Common myeloid progenitor, CD34-positive (primary cell): ENCODE results near the gene IDH1.

Experiments
- CTCF ChIA-PET: fragments of 350-600 bp; sonication (Branson Sonifier 250); formaldehyde crosslinking; loops from one replicate; lab custom pipeline; 2021; ENCODE audit warnings: antibody characterized with exemption; lab: Charles Lee
- POLR2A ChIA-PET: fragments of 350-600 bp; sonication (Branson Sonifier 250); formaldehyde crosslinking; loops from one replicate; lab custom pipeline; 2021; ENCODE audit warnings: antibody characterized with exemption; lab: Charles Lee
- DNase-seq, 3 donors: peaks; one replicate each; pipeline versions ENCODE4 v3.0.0 to v3.0.0-alpha.2; 2013
- H3K27ac ChIP-seq, 2 experiments: 1 replicate in 1 of 2; 2 replicates in 1 of 2; pipeline ENCODE4 v1.7.0; 2013; ENCODE audit warnings: inconsistent platforms in 2 of 2, low read length in 2 of 2, mild to moderate bottlenecking in 2 of 2, low read depth in 1 of 2, moderate library complexity in 1 of 2; ENCODE audit not compliant: severe bottlenecking in 2 of 2, insufficient read depth in 1 of 2, poor library complexity in 1 of 2
- H3K27me3 ChIP-seq, 5 experiments: replicated peaks in 2 of 5; 1 replicate in 3 of 5; 2 replicates in 2 of 5; pipeline versions ENCODE4 v1.6.1 to v1.7.0; 2013; ENCODE audit warnings: low read length in 4 of 5, mild to moderate bottlenecking in 2 of 5, moderate library complexity in 2 of 5, inconsistent platforms in 1 of 5; ENCODE audit not compliant: insufficient read depth in 5 of 5, control insufficient read depth in 4 of 5
- H3K36me3 ChIP-seq, 4 experiments: 1 replicate in 2 of 4; 2 replicates in 2 of 4; pipeline versions ENCODE4 v1.6.1 to v1.7.0; 2013; ENCODE audit warnings: low read length in 3 of 4, control low read depth in 1 of 4, mild to moderate bottlenecking in 1 of 4; ENCODE audit not compliant: control insufficient read depth in 4 of 4, insufficient read depth in 4 of 4
- H3K4me1 ChIP-seq, 4 experiments: 1 replicate in 3 of 4; 2 replicates in 1 of 4; pipeline versions ENCODE4 v1.6.1 to v1.7.1; 2013; ENCODE audit warnings: low read length in 3 of 4, mild to moderate bottlenecking in 3 of 4, control low read depth in 1 of 4, inconsistent platforms in 1 of 4, moderate library complexity in 1 of 4; ENCODE audit not compliant: control insufficient read depth in 4 of 4, insufficient read depth in 4 of 4; ENCODE audit errors: control extremely low read depth in 1 of 4
- H3K4me3 ChIP-seq, 7 experiments: 1 replicate in 4 of 7; 2 replicates in 3 of 7; pipeline versions ENCODE4 v1.5.1 to v1.7.0; 2013; ENCODE audit warnings: mild to moderate bottlenecking in 7 of 7, low read length in 6 of 7, moderate library complexity in 6 of 7, inconsistent platforms in 2 of 7, low read depth in 2 of 7, control low read depth in 1 of 7; ENCODE audit not compliant: insufficient read depth in 4 of 7, control insufficient read depth in 1 of 7; ENCODE audit errors: extremely low read depth in 1 of 7
- H3K9me3 ChIP-seq, 5 experiments: 1 replicate in 4 of 5; 2 replicates in 1 of 5; pipeline versions ENCODE4 v1.6.1 to v1.7.1; 2013; ENCODE audit warnings: low read length in 4 of 5, mild to moderate bottlenecking in 2 of 5, inconsistent platforms in 1 of 5, low read depth in 1 of 5, moderate library complexity in 1 of 5; ENCODE audit not compliant: control insufficient read depth in 4 of 5, insufficient read depth in 2 of 5; ENCODE audit errors: control extremely low read depth in 1 of 5
- WGBS: methylation state at CpG from one replicate; pipeline ENCODE4 v1.1.5; 2013; ENCODE audit not compliant: insufficient coverage; 5-methylcytosine and 5-hydroxymethylcytosine counted together

The IDH1 gene

DNA sequence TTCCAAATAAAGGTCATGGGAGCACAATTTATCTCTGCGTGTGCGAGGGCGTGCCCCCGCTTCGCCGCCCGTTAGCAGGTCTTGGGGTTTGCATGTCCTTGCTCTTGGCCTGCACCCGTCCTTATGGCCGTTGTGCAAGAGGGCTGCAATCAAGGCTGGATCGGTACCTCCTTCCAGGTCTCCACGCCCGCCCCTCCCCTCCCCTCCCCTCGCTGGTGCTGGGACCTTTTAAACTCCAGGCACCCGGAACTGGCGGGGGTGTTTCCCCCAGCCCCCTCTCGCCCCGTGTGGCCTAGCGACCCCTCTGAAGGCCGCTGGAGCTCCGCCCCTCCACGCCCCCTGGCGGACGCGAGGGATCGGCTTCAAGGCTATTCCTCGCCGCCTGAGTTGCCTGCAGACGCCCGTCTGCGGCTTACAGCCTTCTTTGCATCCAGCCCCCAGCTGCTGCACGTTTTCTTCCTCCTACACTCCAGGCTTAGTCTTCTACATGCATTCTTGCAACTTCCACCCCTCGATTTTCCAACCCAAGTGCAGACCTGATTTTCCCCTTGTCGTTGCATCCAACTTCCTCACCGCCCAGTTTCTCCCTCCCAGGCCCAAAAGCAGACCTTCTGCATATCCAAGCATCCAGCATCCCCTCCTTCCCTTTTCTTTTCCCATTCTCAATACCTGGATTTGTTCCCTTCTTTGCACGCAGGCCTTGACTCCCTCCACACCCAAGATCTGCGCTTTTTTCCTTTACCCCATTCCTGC lies 577 bp downstream of the IDH1 start:
- Histone ChIP-seq H3K4me3 (peak overlapping the region; percentile 75 to 99 (median 91)), H3K4me1 (peaks cover 34 to 55% (median 45%) of the 10 kb centered on the region in 4 experiments), H3K36me3 (peaks cover 2 to 42% (median 4%) of the 10 kb centered on the region in 4 experiments), H3K27ac (peak overlapping the region in 1 of 2 experiments; percentile 79), H3K9me3 (peaks cover 0 to 2% (median 0%) of the 10 kb centered on the region in 5 experiments), H3K27me3 (no peaks in the 10 kb centered on the region)
- DNase-seq, result peak; percentile 87 to 94 (median 94)
- ChIA-PET CTCF (interaction anchor here (0.5 to 9.0 kb wide), 11 partner anchors 12 to 334 kb away, joined by 3 to 100 read pairs (median 7); partner anchors contain the start of gene PIKFYVE), POLR2A (interaction anchor here (0.5 to 2.0 kb wide), 5 partner anchors 11 to 153 kb away, joined by 3 to 7 read pairs (median 4); partner anchors contain the start of gene PIKFYVE)
- WGBS, result under 1% methylated on average over 30 of the region's 36 CpGs

DNA sequence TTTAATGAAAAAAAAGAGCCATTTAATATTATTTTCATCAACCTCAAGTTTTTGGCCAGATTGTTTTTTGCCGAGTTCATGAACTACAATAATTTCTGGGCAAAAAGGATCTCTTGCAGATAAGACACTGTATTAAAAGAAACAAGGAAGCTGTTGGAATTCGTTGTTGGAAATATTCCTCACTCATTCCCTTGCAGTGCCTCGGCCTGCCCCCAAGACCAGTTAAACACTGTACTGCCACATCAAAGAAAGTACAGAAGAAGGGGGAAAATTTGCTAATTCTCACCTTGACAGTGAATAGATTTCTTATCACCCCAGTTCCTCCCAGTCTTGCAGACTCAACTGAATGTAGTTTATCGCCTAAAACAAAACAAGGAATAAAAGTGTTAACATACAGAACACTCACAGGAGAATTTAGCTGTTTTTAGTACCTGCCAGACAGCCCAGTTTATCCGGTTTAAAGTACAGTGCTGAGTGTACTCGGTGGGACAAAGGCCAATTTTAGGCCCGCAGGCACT lies 1.2 kb downstream of the IDH1 start:
- Histone ChIP-seq H3K36me3 (peaks cover 3 to 48% (median 8%) of the 10 kb centered on the region in 4 experiments), H3K4me3 (peak overlapping the region; percentile 75 to 99 (median 91)), H3K4me1 (peaks cover 35 to 60% (median 46%) of the 10 kb centered on the region in 4 experiments), H3K9me3 (no peaks in the 10 kb centered on the region), H3K27ac (peak overlapping the region in 1 of 2 experiments; percentile 79), H3K27me3 (no peaks in the 10 kb centered on the region)
- CTCF ChIA-PET, result interaction anchor here (1.0 to 9.0 kb wide), 11 partner anchors 8 to 151 kb away, joined by 3 to 100 read pairs (median 10); partner anchors contain the start of gene PIKFYVE
- POLR2A ChIA-PET, result interaction anchor here (1.1 to 2.0 kb wide), 4 partner anchors 11 to 152 kb away, joined by 3 to 7 read pairs (median 4); partner anchors contain the start of gene PIKFYVE
- no peak for DNase-seq
- 0% methylated on average over 5 of the region's 7 CpGs for WGBS

DNA sequence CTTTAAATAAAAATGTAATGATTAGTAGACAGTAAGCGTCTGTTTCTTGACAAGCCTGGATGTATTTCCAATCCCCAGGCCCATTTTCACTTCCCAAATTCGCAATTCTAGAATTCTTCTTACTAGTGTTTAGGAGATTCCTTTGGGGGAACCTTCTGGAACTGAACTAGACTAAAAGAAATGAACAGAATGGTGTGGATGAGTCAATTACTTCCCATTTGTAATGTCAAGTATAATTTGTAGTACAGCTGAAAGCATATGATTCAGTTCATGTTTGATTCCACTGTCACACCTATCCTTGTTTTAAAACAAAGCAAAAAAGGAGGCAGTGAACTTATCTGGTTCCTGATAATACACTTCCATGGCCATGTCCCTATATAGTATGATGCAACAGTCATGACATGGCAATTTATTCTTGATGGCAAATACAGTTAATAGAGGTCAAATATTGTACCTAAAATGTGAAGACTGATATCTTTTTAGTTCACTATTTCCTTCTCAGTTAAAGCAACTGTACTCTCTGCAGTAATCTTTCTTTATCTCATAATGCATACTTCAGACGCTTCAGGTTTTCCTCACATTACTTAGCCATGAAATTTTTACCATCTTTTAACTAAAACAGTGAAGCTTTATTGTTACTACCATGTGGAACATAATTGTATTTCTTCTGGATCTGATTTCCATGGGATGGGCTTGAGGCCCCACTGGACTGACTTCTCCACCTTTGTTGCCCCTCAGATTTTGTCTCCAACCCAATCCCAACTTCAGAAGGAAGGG lies 2.0 kb downstream of the IDH1 start:
- POLR2A ChIA-PET, result no interaction called here
- peak in 2 of 3 donors; percentile 39 to 57 for DNase-seq

DNA sequence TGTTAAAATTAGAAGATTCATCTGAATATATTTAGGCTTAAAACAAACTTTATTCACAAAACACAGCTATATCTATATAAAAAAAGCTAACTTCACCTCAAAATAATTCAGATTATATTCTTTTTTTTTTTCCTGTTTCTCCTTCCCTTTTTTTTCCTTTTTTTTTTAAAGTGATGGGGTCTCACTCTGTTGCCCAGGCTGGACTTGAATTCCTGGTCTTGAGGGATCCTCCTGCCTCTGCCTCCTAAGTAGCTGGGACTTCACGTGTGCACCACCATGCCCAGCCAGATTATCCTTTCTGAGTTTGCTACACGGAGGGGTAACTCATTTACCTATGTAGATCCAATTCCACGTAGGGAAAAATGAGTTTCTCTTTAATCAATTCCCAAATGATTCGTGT lies 3.8 kb downstream of the IDH1 start:
- CTCF ChIA-PET, result interaction anchor here (1.1 to 9.0 kb wide), 5 partner anchors 9 to 77 kb away, joined by 4 to 100 read pairs (median 5); partner anchors contain the start of gene PIKFYVE
- no peaks in the 10 kb centered on the region for H3K9me3 ChIP-seq

More for the DNA sequence above, 2.0 kb downstream of the IDH1 start:
- peak overlapping the region in 4 of 7 experiments; percentile 88 to 99 (median 95) for H3K4me3 ChIP-seq
- H3K4me1 ChIP-seq, result peaks cover 35 to 60% (median 46%) of the 10 kb centered on the region in 4 experiments
- H3K27ac ChIP-seq, result peak overlapping the region; percentile 29 to 79
- H3K9me3 ChIP-seq, result no peaks in the 10 kb centered on the region
- WGBS, result no CpG with 5 or more reads among the region's 3 CpGs
- H3K36me3 ChIP-seq, result peaks cover 8 to 56% (median 15%) of the 10 kb centered on the region in 4 experiments
- CTCF ChIA-PET, result interaction anchor here (1.0 to 9.0 kb wide), 12 partner anchors 9 to 150 kb away, joined by 3 to 100 read pairs (median 8); partner anchors contain the start of gene PIKFYVE
- H3K27me3 ChIP-seq, result no peaks in the 10 kb centered on the region

DNA sequence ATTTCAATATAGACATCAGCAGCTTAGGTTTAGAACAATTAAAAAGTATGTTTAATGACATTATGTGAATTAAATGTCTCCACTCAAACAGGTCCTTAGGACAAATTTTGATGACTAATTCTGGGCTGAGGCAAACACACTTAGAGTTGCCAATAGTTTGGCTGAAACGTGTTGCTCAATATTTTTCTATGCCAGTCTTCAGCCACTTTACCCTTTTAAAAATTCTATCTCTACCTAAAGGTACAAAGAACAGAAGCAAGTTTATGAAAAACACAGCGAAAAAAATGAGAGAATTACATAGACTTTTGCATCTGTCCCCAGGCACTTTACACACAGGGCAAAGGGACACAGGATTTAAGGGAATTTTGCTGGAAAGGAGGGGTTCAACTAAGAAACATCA lies 4.5 kb downstream of the IDH1 start:
- Histone ChIP-seq H3K27ac (peak overlapping the region in 1 of 2 experiments; percentile 79), H3K9me3 (no peaks in the 10 kb centered on the region), H3K4me3 (peak overlapping the region in 6 of 7 experiments; percentile 7 to 59 (median 38)), H3K27me3 (no peaks in the 10 kb centered on the region), H3K36me3 (peaks cover 18 to 79% (median 36%) of the 10 kb centered on the region in 4 experiments), H3K4me1 (peaks cover 35 to 53% (median 41%) of the 10 kb centered on the region in 4 experiments)
- peak in 2 of 3 donors; percentile 50 to 57 for DNase-seq
- ChIA-PET POLR2A (no interaction called here), CTCF (no interaction called here)
- WGBS, result no CpG with 5 or more reads among the region's 2 CpGs

More for the DNA sequence above, 3.8 kb downstream of the IDH1 start:
- WGBS, result 95% methylated on average over 4 of the region's 4 CpGs
- no peak for DNase-seq
- no peaks in the 10 kb centered on the region for H3K27me3 ChIP-seq
- peak overlapping the region in 1 of 2 experiments; percentile 79 for H3K27ac ChIP-seq
- H3K4me3 ChIP-seq, result peak overlapping the region in 2 of 7 experiments; percentile 5 to 51
- peaks cover 15 to 72% (median 30%) of the 10 kb centered on the region in 4 experiments for H3K36me3 ChIP-seq
- POLR2A ChIA-PET, result no interaction called here
- peaks cover 35 to 60% (median 46%) of the 10 kb centered on the region in 4 experiments for H3K4me1 ChIP-seq

DNA sequence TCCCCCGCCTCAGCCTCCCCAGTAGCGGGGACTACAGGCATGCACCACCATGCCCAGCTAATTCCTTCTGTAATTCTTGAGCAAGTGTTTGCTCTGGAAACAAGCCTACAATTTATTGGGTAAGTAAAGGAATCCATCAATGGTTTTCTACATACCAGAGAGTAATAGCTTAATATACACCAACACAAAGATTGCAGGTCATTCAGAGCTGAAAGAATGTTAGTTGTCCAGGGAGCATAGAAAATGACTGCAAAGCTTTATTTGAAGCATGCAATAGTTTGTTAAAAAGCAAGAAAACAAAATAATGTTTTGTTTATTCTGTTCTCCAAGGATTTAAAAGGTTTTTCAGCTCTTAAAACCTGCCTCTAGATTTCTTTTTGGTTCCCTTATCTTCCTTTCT lies 5.6 kb downstream of the IDH1 start:
- Histone ChIP-seq H3K36me3 (peaks cover 20 to 90% (median 42%) of the 10 kb centered on the region in 4 experiments), H3K27ac (peak overlapping the region in 1 of 2 experiments; percentile 29), H3K4me3 (no peak overlapping the region), H3K9me3 (no peaks in the 10 kb centered on the region), H3K4me1 (peaks cover 33 to 52% (median 40%) of the 10 kb centered on the region in 4 experiments), H3K27me3 (no peaks in the 10 kb centered on the region)
- ChIA-PET POLR2A (no interaction called here), CTCF (interaction anchor here (2.0 kb wide), 1 partner anchor 74 kb away, joined by 10 read pairs; no protein-coding TSS in a partner anchor)
- 100% methylated on average over 1 of the region's 2 CpGs for WGBS
- DNase-seq, result no peak
